Transverse colon (tissue), 4 donors: Measurements from ENCODE around the gene FOXP1. TPM values are rescaled to one million over a fixed set of nuclear protein-coding genes. Genes with fewer than 3 reads are reported as not detected.

Source experiments
- DNase-seq: peaks from one replicate; pipeline ENCODE4 v3.0.0-alpha.2; 2019
- H3K27ac ChIP-seq, 4 donors: fragments of 200-600 bp; sonication (generic); 2 replicates each; pipeline ENCODE4 v1.5.1; 2016 to 2018; ENCODE audit warnings: inconsistent platforms in 4 of 4
- H3K27me3 ChIP-seq: fragments of 200-600 bp; sonication (generic); 2 replicates; pipeline ENCODE4 v1.5.1; 2017; ENCODE audit warnings: inconsistent platforms
- H3K36me3 ChIP-seq, 4 donors: fragments of 200-600 bp; sonication (generic); 2 replicates each; pipeline ENCODE4 v1.5.1; 2017 to 2019; ENCODE audit warnings: inconsistent platforms in 4 of 4
- H3K4me1 ChIP-seq, 4 donors: fragments of 200-600 bp; sonication (generic); 2 replicates each; pipeline ENCODE4 v1.5.1; 2017 to 2020; ENCODE audit warnings: inconsistent platforms in 4 of 4
- H3K4me3 ChIP-seq, 4 donors: fragments of 200-600 bp; sonication (generic); 1 replicate in 1 of 4; 2 replicates in 3 of 4; pipeline versions ENCODE4 v1.5.1 to v1.6.1; 2017 to 2019; ENCODE audit warnings: inconsistent platforms in 4 of 4
- H3K9me3 ChIP-seq, 2 donors: fragments of 200-600 bp; sonication (generic); 2 replicates each; pipeline ENCODE4 v1.5.1; 2017 to 2019; ENCODE audit warnings: inconsistent platforms in 2 of 2
- CTCF ChIP-seq, 5 experiments: fragments of 200-600 bp in 3 of 5; fragments of 450-650 bp in 2 of 5; sonication (generic) in 3 of 5; IDR thresholded peaks; 1 replicate in 2 of 5; 2 replicates in 3 of 5; pipeline ENCODE4 v1.5.1; 2016 to 2017; ENCODE audit warnings: antibody characterized with exemption in 5 of 5, inconsistent platforms in 3 of 5, mild to moderate bottlenecking in 2 of 5, moderate library complexity in 1 of 5
- EP300 ChIP-seq: sonication (generic); formaldehyde crosslinking; IDR thresholded peaks from one replicate; pipeline ENCODE4 v1.6.1; 2017; ENCODE audit warnings: antibody characterized with exemption, low read depth
- POLR2A ChIP-seq: fragments of 450-650 bp; IDR thresholded peaks from one replicate; pipeline ENCODE4 v1.6.1; 2016; ENCODE audit warnings: antibody characterized with exemption, mild to moderate bottlenecking, moderate library complexity
- POLR2AphosphoS5 ChIP-seq, 3 donors: sonication (generic); formaldehyde crosslinking; IDR thresholded peaks; one replicate each; pipeline ENCODE4 v1.6.1; 2016; ENCODE audit warnings: antibody characterized with exemption in 3 of 3
- WGBS, 2 donors: methylation state at CpG; one replicate each; pipeline ENCODE4 v1.1.5; 2018; ENCODE audit warnings: low coverage in 1 of 2; 5-methylcytosine and 5-hydroxymethylcytosine counted together
- in situ Hi-C, 4 donors: fragments of 200-750 bp; cut with MboI; loops; one replicate each; pipeline versions ENCODE4 v1.15.0 to v1.15.1; 2017; ENCODE audit warnings: low sequenced_read_pairs in 3 of 4, low pct_ligation_motif_present in 1 of 4, low pct_unique_long_range_greater_than_20kb in 1 of 4
- intact Hi-C: fragments of 100-400 bp; cut with DNase I; formaldehyde crosslinking; loops from one replicate; pipeline ENCODE4 v1.15.1; 2023; ENCODE audit warnings: low total_unique reads
- total RNA-seq, 4 donors: library from RNA; depleted of rRNA; stranded (reverse); fragments of >200 nt; gene quantifications; one replicate each; pipeline ENCODE4 v1.1.0, GENCODE V29; 2016

FOXP1 gene
- total RNA-seq, 4 donors from 2014 or later: 102 to 260 (median 150) TPM

GRCh38 chr3:71461114-71461513, 122.4 kb downstream of the FOXP1 start:
- 28 to 55% methylated on average over 7 to 9 of the region's 9 CpGs for WGBS, 2 donors

GRCh38 chr3:71458895-71459294, 124.6 kb downstream of the FOXP1 start:
- Histone ChIP-seq H3K4me3 (no peak overlapping the region), H3K36me3 (no peaks in the 10 kb centered on the region), H3K4me1 (peaks cover 3 to 57% (median 29%) of the 10 kb centered on the region in 4 donors), H3K27me3 (no peaks in the 10 kb centered on the region), H3K9me3 (no peaks in the 10 kb centered on the region), H3K27ac (no peak overlapping the region)
- intact Hi-C loops (no loop called here), in situ Hi-C loops (no loop called here)
- WGBS, 2 donors: 86 to 93% methylated on average over 1 of the region's 1 CpG
- TF ChIP-seq POLR2A (no peak), POLR2AphosphoS5 (IDR thresholded peaks at IDR 0.05) (no peak)
- no peak for DNase-seq

More at GRCh38 chr3:71461114-71461513, 122.4 kb downstream of the FOXP1 start:
- no peak for DNase-seq
- TF ChIP-seq CTCF (IDR thresholded peaks at IDR 0.05) (no peak), POLR2AphosphoS5 (IDR thresholded peaks at IDR 0.05) (peak in 1 of 3 donors; percentile 20)
- H3K4me1 ChIP-seq: peaks cover 3 to 37% (median 21%) of the 10 kb centered on the region in 4 donors
- no peaks in the 10 kb centered on the region for H3K36me3 ChIP-seq
- peak overlapping the region; percentile 73 to 83 (median 80) for H3K27ac ChIP-seq
- H3K27me3 ChIP-seq: no peaks in the 10 kb centered on the region
- intact Hi-C loops (no loop called here), in situ Hi-C loops (no loop called here)
- H3K9me3 ChIP-seq: no peaks in the 10 kb centered on the region
- peak overlapping the region in 3 of 4 donors; percentile 4 to 17 (median 15) for H3K4me3 ChIP-seq

- 29% methylated on average over 1 of the region's 1 CpG; no CpG with 5 or more reads in 1 of the 2 donors for WGBS, 2 donors
- H3K27ac ChIP-seq: peak overlapping the region in 1 of 4 donors; percentile 39
Observed at GRCh38 chr3:71456826-71457225, 126.7 kb downstream of the FOXP1 start.

GRCh38 chr3:71456156-71456555, 127.4 kb downstream of the FOXP1 start:
- TF ChIP-seq POLR2A (no peak), POLR2AphosphoS5 (IDR thresholded peaks at IDR 0.05) (no peak), EP300 (no peak), CTCF (IDR thresholded peaks at IDR 0.05) (no peak)
- peak overlapping the region in 1 of 4 donors; percentile 39 for H3K27ac ChIP-seq
- intact Hi-C loops (no loop called here), in situ Hi-C loops (no loop called here)
- H3K36me3 ChIP-seq: no peaks in the 10 kb centered on the region
- H3K4me1 ChIP-seq: peaks cover 3 to 63% (median 32%) of the 10 kb centered on the region in 4 donors
- H3K27me3 ChIP-seq: no peaks in the 10 kb centered on the region
- peak overlapping the region in 1 of 4 donors; percentile 5 for H3K4me3 ChIP-seq
- DNase-seq: no peak
- no peaks in the 10 kb centered on the region for H3K9me3 ChIP-seq
- 50 to 61% methylated on average over 4 of the region's 4 CpGs for WGBS, 2 donors

More at GRCh38 chr3:71456826-71457225, 126.7 kb downstream of the FOXP1 start:
- Histone ChIP-seq H3K36me3 (no peaks in the 10 kb centered on the region), H3K4me1 (peaks cover 3 to 63% (median 32%) of the 10 kb centered on the region in 4 donors), H3K4me3 (no peak overlapping the region), H3K9me3 (no peaks in the 10 kb centered on the region), H3K27me3 (no peaks in the 10 kb centered on the region)
- intact Hi-C loops: no loop called here
- TF ChIP-seq CTCF (IDR thresholded peaks at IDR 0.05) (no peak), POLR2A (no peak), POLR2AphosphoS5 (IDR thresholded peaks at IDR 0.05) (no peak), EP300 (no peak)
- DNase-seq: no peak
- in situ Hi-C loops: no loop called here
